HG02840 (cell line): ENCODE data around the gene E2F6.

Experiments used
- ATAC-seq: cut with Tn5 transposase; IDR thresholded peaks from one replicate; pipeline ENCODE4 v1.9.1; 2021; ENCODE audit warnings: mild to moderate bottlenecking, moderate library complexity, moderate number of reproducible peaks; ENCODE audit not compliant: unreplicated experiment, low FRiP score

E2F6 gene

GRCh38 chr2:11397513-11397912, 68.4 kb downstream of the E2F6 start:
- no peak for ATAC-seq

GRCh38 chr2:11396467-11397445, 69.2 kb downstream of the E2F6 start:
- no peak for ATAC-seq

- ATAC-seq: no peak
Observed at GRCh38 chr2:11396021-11396420, 69.9 kb downstream of the E2F6 start.

- no peak for ATAC-seq
Observed at GRCh38 chr2:11395389-11395788, 70.6 kb downstream of the E2F6 start.
